ENCODE measurements around the gene MOK.

DNA sequence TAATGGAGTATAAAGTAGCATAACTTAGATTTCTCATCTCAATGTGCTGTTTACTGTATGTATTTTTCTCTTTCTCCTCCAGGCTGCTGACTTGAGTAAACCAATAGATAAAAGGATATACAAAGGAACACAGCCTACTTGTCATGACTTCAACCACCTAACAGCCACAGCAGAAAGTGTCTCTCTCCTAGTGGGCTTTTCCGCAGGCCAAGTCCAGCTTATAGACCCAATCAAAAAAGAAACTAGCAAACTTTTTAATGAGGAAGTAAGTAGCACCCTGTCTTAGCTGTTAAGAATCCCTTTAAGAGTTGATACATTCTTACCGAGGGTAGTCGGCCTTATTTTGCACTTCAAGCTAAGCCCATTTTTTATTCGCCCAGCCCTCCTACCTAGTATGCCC lies 110.1 kb downstream of the MOK start:
- TF ChIP-seq, protein P1, sequence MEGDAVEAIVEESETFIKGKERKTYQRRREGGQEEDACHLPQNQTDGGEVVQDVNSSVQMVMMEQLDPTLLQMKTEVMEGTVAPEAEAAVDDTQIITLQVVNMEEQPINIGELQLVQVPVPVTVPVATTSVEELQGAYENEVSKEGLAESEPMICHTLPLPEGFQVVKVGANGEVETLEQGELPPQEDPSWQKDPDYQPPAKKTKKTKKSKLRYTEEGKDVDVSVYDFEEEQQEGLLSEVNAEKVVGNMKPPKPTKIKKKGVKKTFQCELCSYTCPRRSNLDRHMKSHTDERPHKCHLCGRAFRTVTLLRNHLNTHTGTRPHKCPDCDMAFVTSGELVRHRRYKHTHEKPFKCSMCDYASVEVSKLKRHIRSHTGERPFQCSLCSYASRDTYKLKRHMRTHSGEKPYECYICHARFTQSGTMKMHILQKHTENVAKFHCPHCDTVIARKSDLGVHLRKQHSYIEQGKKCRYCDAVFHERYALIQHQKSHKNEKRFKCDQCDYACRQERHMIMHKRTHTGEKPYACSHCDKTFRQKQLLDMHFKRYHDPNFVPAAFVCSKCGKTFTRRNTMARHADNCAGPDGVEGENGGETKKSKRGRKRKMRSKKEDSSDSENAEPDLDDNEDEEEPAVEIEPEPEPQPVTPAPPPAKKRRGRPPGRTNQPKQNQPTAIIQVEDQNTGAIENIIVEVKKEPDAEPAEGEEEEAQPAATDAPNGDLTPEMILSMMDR (IDR thresholded peaks at IDR 0.05): no peak
- TF ChIP-seq POLR2A (IDR thresholded peaks at IDR 0.05): no peak

Measured in vagina (tissue), 2 donors.